Forelimb muscle (tissue), 1 donor: Measurements from ENCODE around the gene CLRN1. TPM values are rescaled to one million over a fixed set of nuclear protein-coding genes. Genes with fewer than 3 reads are reported as not detected.
"Not testable (repeated sequence)": the region's sequence is repeated elsewhere in the genome, so short reads cannot be mapped to it uniquely, and the experiment has no call there.

Experiments used
- DNase-seq: peaks from one replicate; pipeline ENCODE4 v3.0.0-alpha.2; 2013; ENCODE audit warnings: low read depth
- polyA plus RNA-seq: library from polyadenylated mRNA; unstranded; fragments of 120-200 nt; gene quantifications from one replicate; pipeline ENCODE4 v1.2.1, GENCODE V29; 2013; ENCODE audit not compliant: insufficient read length

CLRN1 gene
- polyA plus RNA-seq, result 0.23 TPM

GRCh38 chr3:150972366-150973071 lies at the start of gene CLRN1:
CLRN1 (minus strand) TSS chr3:150972727; CDS start chr3:150972708, 19 bp downstream.
- DNase-seq, result no peak

GRCh38 chr3:151016478-151016795 lies 43.9 kb upstream of the CLRN1 start:
- no peak for DNase-seq

GRCh38 chr3:151015767-151016477 lies 43.4 kb upstream of the CLRN1 start:
- DNase-seq, result no peak

GRCh38 chr3:151015181-151015580 lies 42.7 kb upstream of the CLRN1 start:
- no peak for DNase-seq

- DNase-seq, result no peak
Measured at GRCh38 chr3:151014501-151015018, 42.0 kb upstream of the CLRN1 start.

- no peak for DNase-seq
Measured at GRCh38 chr3:151012753-151013152, 40.2 kb upstream of the CLRN1 start.

- DNase-seq, result no peak
Measured at GRCh38 chr3:151011427-151011826, 38.9 kb upstream of the CLRN1 start.

GRCh38 chr3:151009981-151010380 lies 37.5 kb upstream of the CLRN1 start:
- no peak for DNase-seq

GRCh38 chr3:151009430-151009829 lies 36.9 kb upstream of the CLRN1 start:
- DNase-seq, result no peak

- DNase-seq, result peak; percentile 49
Measured at GRCh38 chr3:151008699-151009098, 36.2 kb upstream of the CLRN1 start.

GRCh38 chr3:151003768-151004134 lies 31.2 kb upstream of the CLRN1 start:
- DNase-seq, result no peak

GRCh38 chr3:151003029-151003767 lies 30.7 kb upstream of the CLRN1 start:
- DNase-seq, result no peak

- peak; percentile 79 for DNase-seq
Measured at GRCh38 chr3:151002003-151002981, 29.8 kb upstream of the CLRN1 start.

- no peak for DNase-seq
Measured at GRCh38 chr3:150998996-150999395, 26.5 kb upstream of the CLRN1 start.

GRCh38 chr3:150996731-150997130 lies 24.2 kb upstream of the CLRN1 start:
- peak; percentile 29 for DNase-seq

- no peak for DNase-seq
Measured at GRCh38 chr3:150995510-150995909, 23.0 kb upstream of the CLRN1 start.

- no peak for DNase-seq
Measured at GRCh38 chr3:150989208-150989607, 16.7 kb upstream of the CLRN1 start.

- not testable (repeated sequence) for DNase-seq
Measured at GRCh38 chr3:150988395-150988794, 15.9 kb upstream of the CLRN1 start.

- no peak for DNase-seq
Measured at GRCh38 chr3:150985711-150986110, 13.2 kb upstream of the CLRN1 start.

GRCh38 chr3:150984066-150984465 lies 11.5 kb upstream of the CLRN1 start:
- DNase-seq, result no peak

- no peak for DNase-seq
Measured at GRCh38 chr3:150978566-150979148, 6.1 kb upstream of the CLRN1 start.
